K562 (cell line): Measurements from ENCODE around the gene RTF1. TPM values are rescaled to one million over a fixed set of nuclear protein-coding genes. Genes with fewer than 3 reads are reported as not detected.
A peak's percentile ranks its signal among the peaks of the same experiment; 100 is the strongest.

Source experiments
- ARNT ChIP-seq, 2 experiments: fragments of 450-650 bp; IDR thresholded peaks; 2 replicates each; pipeline ENCODE4 v1.6.1; 2016; ENCODE audit warnings: mild to moderate bottlenecking in 1 of 2
- CHCHD3 ChIP-seq: fragments of 250-450 bp; sonication (Bioruptor Pico); IDR thresholded peaks from 2 replicates; pipeline ENCODE4 v2.1.2; 2022; ENCODE audit warnings: mild to moderate bottlenecking
- CTCF ChIP-seq, 3 experiments: IDR thresholded peaks in 2 of 3; conservative IDR thresholded peaks in 1 of 3; 2 replicates each; pipeline ENCODE4 v1.5.1; 2011 to 2012; ENCODE audit warnings: low read length in 3 of 3, mild to moderate bottlenecking in 3 of 3, control low read depth in 2 of 3, improper control_type of control experiment in 1 of 3, inconsistent platforms in 1 of 3, low read depth in 1 of 3, mixed read lengths in 1 of 3, moderate library complexity in 1 of 3; ENCODE audit not compliant: insufficient read depth in 2 of 3
- EP400 ChIP-seq: fragments of 450-650 bp; IDR thresholded peaks from 2 replicates; pipeline ENCODE4 v1.6.1; 2017; ENCODE audit warnings: antibody characterized with exemption, mild to moderate bottlenecking, moderate library complexity
- KLF16 ChIP-seq: IDR thresholded peaks from 2 replicates; pipeline ENCODE4 v1.6.1; 2016; ENCODE audit warnings: antibody characterized with exemption
- L3MBTL2 ChIP-seq: fragments of 450-650 bp; IDR thresholded peaks from 2 replicates; pipeline ENCODE4 v1.6.1; 2016; ENCODE audit warnings: mild to moderate bottlenecking, moderate library complexity
- NR2F6 ChIP-seq: fragments of 450-650 bp; formaldehyde crosslinking; IDR thresholded peaks from 2 replicates; pipeline ENCODE4 v1.4.0; 2020; ENCODE audit warnings: mild to moderate bottlenecking
- RB1 ChIP-seq: fragments of 450-650 bp; IDR thresholded peaks from 2 replicates; pipeline ENCODE4 v1.6.1; 2017; ENCODE audit warnings: low read depth, mild to moderate bottlenecking
- REST ChIP-seq, 2 experiments: fragments of 450-650 bp; formaldehyde crosslinking in 1 of 2; IDR thresholded peaks; 2 replicates each; pipeline versions ENCODE4 v1.4.0 to v1.6.1; 2014 to 2020; ENCODE audit warnings: mild to moderate bottlenecking in 2 of 2, borderline replicate concordance in 1 of 2, low read depth in 1 of 2
- TOE1 ChIP-seq, 2 experiments: fragments of 450-650 bp in 1 of 2; sonication (generic) in 1 of 2; formaldehyde crosslinking in 1 of 2; IDR thresholded peaks; 2 replicates each; pipeline versions ENCODE4 v1.7.1 to v1.8.0; 2016 to 2022; ENCODE audit warnings: borderline replicate concordance in 2 of 2, mild to moderate bottlenecking in 2 of 2, antibody characterized with exemption in 1 of 2, inconsistent platforms in 1 of 2, low read depth in 1 of 2, missing genetic modification reagents in 1 of 2, moderate library complexity in 1 of 2
- TSC22D4 ChIP-seq: fragments of 450-650 bp; IDR thresholded peaks from 2 replicates; pipeline ENCODE4 v1.6.1; 2016; ENCODE audit warnings: missing genetic modification characterization, missing biosample characterization, control low read depth
- polyA plus RNA-seq, 8 experiments: library from polyadenylated mRNA; depleted of rRNA in 4 of 8; stranded (reverse) in 5 of 8; unstranded in 3 of 8; fragments of >200 nt; fragmentation: Nextera tagmentation in 2 of 8; fragmentation: Illumina TruSeq in 1 of 8; extraction: Ambion mirVana in 2 of 8; extraction: Trizol in 1 of 8; gene quantifications; 2 replicates each; pipeline versions ENCODE4 v1.2.1 to v1.2.3, GENCODE V29; 2011 to 2014; ENCODE audit warnings: inconsistent platforms in 1 of 8, missing spikeins in 1 of 8
- total RNA-seq, 7 experiments: library from RNA; depleted of rRNA in 6 of 7; stranded (reverse); fragments of >200 nt in 6 of 7; fragmentation: Illumina TruSeq in 2 of 7; extraction: Trizol in 2 of 7; gene quantifications; 2 replicates each; pipeline versions ENCODE4 v1.2.1 to v1.2.3, GENCODE V29; 2011 to 2021; ENCODE audit warnings: low replicate concordance in 1 of 7
- TF ChIP-seq, protein P1 (sequence below): fragments of 250-450 bp; sonication (Bioruptor Pico); IDR thresholded peaks from 2 replicates; pipeline ENCODE4 v1.8.0; 2021; ENCODE audit warnings: moderate library complexity, mild to moderate bottlenecking, inconsistent platforms
- TF ChIP-seq, protein P2 (sequence below): fragments of 250-450 bp; sonication (Bioruptor Pico); IDR thresholded peaks from 2 replicates; pipeline ENCODE4 v1.6.1; 2021; ENCODE audit warnings: mild to moderate bottlenecking
- TF ChIP-seq, protein P3 (sequence below): fragments of 450-650 bp; formaldehyde crosslinking; IDR thresholded peaks from 2 replicates; pipeline ENCODE4 v1.4.0; 2020; ENCODE audit warnings: mild to moderate bottlenecking, moderate library complexity

The RTF1 gene
- total and polyA plus RNA-seq, 9 of the 15 experiments (the other 6 are each of a cell fraction or from before 2014, with no cell fraction given): 7.6 to 69.5 (median 31.5) TPM

- peak; percentile 82 for TF ChIP-seq REST (IDR thresholded peaks at IDR 0.05; ENCODE audit: borderline replicate concordance)
- no peak for TF ChIP-seq REST (CRISPR knock-in tag; IDR thresholded peaks at IDR 0.05; ENCODE audit: low read depth)
- TF ChIP-seq CHCHD3 (CRISPR knock-in tag): no peak
- TF ChIP-seq, protein P1, sequence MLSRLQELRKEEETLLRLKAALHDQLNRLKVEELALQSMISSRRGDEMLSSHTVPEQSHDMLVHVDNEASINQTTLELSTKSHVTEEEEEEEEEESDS: no peak
- 0 out of 2 replicates have a peak, but pooled peaks have one; percentile 21 for TF ChIP-seq RB1
- TF ChIP-seq CTCF (IDR thresholded peaks at IDR 0.05 in 2 of 3, conservative IDR thresholded peaks at IDR 0.05 in 1 of 3; ENCODE audit: insufficient read depth in 2 of 3, low read depth in 1 of 3, low read length in 3 of 3): peak; percentile 72 to 98 (median 92)
- peak; percentile 77 for TF ChIP-seq KLF16
- TF ChIP-seq EP400: 0 out of 2 replicates have a peak, but pooled peaks have one; percentile 16
- peak in 1 of 2 experiments; percentile 38; a peak in 1 of 4 replicates for TF ChIP-seq ARNT (IDR thresholded peaks at IDR 0.05)
- TF ChIP-seq, protein P2, sequence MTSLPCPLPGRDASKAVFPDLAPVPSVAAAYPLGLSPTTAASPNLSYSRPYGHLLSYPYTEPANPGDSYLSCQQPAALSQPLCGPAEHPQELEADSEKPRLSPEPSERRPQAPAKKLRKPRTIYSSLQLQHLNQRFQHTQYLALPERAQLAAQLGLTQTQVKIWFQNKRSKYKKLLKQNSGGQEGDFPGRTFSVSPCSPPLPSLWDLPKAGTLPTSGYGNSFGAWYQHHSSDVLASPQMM (CRISPR knock-in tag): no peak
- TF ChIP-seq TSC22D4: no peak
- TF ChIP-seq TOE1 (IDR thresholded peaks at IDR 0.05; ENCODE audit: borderline replicate concordance): 0 out of 2 replicates have a peak, but pooled peaks have one; percentile 26
- TF ChIP-seq TOE1 (CRISPR knock-in tag; IDR thresholded peaks at IDR 0.05; ENCODE audit: borderline replicate concordance, low read depth): no peak
- no peak for TF ChIP-seq NR2F6
- no peak for TF ChIP-seq L3MBTL2
- TF ChIP-seq, protein P3, sequence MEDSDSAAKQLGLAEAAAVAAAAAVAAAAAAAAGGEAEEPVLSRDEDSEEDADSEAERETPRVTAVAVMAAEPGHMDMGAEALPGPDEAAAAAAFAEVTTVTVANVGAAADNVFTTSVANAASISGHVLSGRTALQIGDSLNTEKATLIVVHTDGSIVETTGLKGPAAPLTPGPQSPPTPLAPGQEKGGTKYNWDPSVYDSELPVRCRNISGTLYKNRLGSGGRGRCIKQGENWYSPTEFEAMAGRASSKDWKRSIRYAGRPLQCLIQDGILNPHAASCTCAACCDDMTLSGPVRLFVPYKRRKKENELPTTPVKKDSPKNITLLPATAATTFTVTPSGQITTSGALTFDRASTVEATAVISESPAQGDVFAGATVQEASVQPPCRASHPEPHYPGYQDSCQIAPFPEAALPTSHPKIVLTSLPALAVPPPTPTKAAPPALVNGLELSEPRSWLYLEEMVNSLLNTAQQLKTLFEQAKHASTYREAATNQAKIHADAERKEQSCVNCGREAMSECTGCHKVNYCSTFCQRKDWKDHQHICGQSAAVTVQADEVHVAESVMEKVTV (CRISPR knock-in tag): peak; percentile 89
Observed at GRCh38 chr15:41465822-41466421, 49.0 kb downstream of the RTF1 start (continued).
